CD4-positive, alpha-beta T cell treated with Interferon gamma for 1 hour (primary cell): ENCODE measurements around the gene NIP7.

Experiments
- DNase-seq: peaks from one replicate; pipeline ENCODE4 v3.0.0-alpha.2; 2020

Gene NIP7

DNA sequence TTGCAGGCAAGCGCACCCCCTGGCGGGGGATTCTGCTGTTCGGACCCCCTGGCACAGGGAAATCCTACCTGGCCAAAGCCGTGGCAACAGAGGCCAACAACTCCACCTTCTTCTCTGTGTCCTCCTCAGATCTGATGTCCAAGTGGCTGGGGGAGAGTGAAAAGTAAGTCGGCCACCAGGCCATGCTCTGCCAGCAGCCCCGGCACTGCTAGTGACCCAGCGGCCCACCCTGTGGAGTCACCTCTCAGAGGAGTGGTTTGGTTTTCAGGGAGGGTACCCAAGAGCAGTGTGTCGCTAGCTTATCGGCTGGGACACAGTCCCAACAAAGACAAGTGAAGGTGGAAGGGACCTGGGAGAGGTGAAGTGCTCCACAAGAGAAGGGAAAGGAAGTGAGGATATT is 20.2 kb upstream of the NIP7 start:
- DNase-seq = no peak

DNA sequence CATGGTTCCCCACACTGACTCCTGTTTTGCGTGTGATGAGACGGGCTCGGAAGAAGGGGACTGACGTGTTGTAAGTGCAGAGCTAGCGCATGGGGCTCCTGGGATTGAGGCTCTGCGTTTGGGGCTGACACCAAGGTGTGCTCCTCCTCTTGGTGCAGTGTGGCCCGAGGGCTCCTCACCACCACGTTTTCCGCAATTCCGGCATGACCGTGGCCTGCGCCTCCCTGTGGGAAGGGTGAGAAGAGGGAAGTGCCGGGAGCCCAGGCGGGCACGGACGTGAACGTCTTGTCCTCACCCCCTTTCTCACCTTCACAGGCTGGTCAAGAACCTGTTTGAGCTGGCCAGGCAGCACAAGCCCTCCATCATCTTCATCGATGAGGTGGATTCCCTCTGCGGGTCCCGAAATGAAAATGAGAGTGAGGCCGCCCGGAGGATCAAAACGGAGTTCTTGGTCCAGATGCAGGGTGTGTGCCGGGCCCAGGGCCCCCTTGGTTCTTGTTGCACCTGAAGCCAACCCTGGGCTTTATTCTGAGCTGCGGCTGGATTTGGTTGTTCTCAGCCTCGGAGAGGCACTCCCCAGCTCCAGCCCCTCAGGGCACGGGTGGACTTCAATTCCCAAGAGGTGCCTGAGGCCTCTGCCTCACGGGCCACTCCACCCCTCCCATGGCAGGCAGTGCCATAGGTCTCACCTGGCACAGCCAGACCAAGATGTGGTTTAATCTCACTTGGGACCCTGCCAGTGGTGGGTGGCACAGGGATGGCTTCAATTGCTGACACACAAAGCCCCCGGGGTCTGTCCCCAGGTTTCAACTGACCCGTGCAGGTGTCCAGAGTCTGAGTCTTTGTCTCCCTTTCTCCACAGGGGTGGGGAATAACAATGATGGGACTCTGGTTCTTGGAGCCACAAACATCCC is 19.5 kb upstream of the NIP7 start:
- no peak for DNase-seq

DNA sequence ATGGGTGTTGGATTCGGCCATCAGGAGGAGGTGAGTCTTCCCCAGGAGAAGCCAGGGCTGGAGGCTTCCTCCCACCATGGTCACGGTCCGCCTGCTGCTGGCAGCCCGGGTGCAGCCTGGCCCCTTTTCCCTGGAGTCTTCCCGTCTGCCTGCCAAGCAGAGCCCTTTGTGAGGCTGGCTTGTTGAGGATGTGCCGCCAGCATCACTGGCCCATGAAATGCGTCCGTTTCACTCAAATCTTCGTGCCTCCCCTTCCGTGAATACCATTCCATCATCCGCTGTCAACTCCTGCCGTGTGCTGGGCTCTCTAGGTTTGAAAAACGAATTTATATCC is 18.9 kb upstream of the NIP7 start:
- no peak for DNase-seq

DNA sequence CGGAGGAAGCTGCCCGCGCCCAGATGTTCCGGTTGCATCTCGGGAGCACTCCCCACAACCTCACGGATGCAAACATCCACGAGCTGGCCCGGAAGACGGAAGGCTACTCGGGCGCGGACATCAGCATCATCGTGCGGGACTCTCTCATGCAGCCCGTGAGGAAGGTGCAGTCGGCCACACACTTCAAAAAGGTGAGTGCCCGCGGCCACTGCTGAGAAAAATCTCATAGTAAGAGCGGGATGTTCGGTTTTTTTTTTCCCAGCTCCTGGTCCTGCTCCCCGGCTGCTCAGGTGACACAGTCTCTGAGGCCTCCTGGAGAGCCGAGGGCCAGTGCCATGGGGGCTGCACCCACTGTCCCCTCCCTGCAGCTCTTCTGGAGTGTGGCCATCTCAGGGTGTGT is 18.5 kb upstream of the NIP7 start:
- DNase-seq = no peak

DNA sequence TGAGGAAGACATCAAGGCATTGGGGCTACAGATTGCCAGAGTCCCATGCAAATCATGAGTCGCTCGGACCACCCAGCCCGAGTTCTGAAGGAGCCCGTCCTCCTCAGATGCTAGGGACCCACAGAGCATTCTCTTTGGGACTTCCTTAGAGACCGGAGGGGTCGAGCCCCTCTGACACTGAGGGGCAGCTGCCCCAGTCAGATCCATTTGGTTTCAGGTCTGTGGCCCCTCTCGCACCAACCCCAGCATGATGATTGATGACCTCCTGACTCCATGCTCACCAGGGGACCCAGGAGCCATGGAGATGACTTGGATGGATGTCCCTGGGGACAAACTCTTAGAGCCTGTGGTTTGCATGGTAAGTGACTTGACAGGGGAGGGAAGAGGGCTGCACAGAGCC is 17.2 kb upstream of the NIP7 start:
- DNase-seq = no peak

DNA sequence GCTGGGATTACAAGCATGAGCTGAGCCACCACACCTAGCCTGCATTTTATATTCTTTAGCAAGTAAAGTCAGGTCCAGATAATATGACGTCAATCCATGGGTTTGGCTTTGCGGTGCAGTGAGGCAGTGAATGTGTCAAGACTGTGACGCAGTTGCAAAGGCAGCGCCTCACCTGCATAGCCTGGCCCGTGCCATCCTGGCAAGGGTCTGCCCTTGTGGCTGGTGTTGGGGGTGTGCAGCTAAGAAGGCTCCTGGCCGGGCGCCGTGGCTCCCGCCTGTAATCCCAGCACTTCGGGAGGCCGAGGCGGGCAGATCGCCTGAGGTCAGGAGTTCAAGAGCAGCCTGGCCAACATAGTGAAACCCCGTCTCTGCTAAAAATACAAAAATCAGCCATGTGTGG is 16.2 kb upstream of the NIP7 start:
- DNase-seq = no peak

DNA sequence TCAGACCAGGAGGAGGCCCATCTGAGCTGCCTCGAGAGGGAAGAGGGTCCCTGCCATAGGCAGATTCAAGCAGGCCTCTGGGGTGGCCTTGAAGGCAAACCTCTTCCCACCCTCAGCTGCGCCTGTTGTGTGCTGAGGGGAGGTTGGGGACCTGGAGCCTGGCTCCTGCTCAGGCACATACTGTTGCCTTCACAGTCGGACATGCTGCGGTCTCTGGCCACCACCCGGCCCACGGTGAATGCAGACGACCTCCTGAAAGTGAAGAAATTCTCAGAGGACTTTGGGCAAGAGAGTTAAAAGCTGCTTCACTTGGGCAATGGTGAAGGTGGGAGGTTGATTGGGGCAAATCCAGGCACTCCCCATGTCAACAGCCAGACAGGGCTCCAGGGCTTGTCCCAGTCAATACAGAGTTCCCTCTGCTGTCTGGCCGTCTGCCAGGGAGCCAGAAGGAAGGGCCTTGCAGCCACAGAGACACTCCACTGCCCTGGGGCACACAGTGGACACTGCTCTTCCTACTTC is 15.5 kb upstream of the NIP7 start:
- DNase-seq = no peak

DNA sequence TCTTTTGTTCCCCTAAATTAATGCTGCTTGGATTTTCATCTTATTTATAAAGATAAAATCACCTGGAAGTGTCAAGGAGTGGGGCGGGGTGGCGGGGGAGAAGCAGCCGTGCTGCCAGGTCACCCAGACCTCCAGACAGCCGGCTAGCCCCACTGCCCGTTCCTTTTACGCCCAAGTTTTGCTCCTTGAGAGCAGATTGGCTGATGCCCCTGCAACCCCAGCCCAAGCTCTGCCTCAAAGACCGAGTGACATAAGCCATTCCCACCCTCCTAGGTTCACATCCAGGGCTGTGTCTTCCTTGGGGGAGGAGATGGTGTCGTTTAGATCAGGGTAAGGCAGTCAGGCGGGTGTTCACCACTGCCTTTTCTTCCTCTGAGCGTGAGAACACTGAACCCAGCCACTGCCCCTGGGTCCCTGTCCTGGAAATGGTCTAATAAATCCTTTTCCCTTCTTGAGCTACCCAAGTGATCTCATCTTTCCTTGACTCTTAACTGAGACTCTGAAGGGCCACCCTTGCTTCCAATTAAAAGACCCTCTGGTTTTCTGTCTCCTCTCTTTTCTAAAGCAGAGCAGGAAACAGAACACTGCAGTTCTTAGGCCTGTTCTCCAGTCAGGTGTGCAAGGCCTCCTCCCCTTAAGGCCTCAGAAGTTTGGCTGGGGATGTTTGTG is 14.9 kb upstream of the NIP7 start:
- DNase-seq = no peak

DNA sequence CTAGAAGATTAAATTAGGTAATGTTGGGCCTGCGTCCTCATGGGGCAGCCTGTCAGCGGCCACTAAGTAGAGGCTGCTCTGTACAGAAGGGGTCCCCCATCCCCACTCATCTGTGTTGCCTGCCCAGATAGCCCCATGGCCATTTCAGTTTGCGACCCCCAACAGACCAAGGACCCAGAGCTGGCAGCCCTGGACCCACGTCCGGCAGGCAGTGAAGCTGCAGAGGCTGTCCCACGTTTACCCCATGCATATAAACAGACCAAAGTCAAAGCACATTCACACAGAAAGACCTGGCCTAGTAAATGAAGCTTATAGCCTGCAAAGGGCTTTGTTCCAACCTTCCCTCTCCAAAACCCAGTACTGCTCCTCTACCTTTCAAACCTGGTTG is 13.8 kb upstream of the NIP7 start:
- DNase-seq = no peak

DNA sequence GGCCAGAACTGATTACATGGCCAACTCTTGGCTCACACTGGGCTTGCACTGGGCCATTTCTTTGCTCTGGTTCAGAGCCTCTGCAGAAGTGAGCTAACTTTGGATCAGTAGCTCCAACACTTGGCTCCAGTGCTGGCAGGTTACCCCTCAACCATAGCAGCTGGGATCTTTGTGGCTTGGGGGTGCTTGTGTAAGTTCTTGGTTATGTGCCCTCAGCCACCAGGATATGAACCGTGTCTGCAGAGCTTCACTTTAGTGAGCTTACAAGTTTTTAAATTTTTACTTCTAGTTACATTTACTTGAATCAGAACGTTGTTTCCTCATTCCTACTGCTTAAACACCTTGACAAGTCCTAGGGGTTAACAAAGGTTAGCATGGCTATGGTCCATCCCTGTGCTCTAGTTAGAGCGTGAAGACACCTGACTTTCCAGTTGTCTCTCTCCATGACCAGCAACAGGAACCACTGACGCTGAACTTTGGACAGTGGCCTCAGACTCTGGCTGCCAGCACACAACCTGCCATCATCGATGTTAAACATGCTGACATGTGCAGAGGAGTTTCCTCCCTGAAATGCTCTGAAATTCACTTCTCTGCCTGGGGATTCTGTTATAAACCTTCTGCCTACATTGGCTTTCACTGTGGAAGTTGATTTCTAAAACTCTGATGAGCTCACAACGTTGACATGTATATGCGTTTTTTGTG is 13.2 kb upstream of the NIP7 start:
- DNase-seq = no peak

DNA sequence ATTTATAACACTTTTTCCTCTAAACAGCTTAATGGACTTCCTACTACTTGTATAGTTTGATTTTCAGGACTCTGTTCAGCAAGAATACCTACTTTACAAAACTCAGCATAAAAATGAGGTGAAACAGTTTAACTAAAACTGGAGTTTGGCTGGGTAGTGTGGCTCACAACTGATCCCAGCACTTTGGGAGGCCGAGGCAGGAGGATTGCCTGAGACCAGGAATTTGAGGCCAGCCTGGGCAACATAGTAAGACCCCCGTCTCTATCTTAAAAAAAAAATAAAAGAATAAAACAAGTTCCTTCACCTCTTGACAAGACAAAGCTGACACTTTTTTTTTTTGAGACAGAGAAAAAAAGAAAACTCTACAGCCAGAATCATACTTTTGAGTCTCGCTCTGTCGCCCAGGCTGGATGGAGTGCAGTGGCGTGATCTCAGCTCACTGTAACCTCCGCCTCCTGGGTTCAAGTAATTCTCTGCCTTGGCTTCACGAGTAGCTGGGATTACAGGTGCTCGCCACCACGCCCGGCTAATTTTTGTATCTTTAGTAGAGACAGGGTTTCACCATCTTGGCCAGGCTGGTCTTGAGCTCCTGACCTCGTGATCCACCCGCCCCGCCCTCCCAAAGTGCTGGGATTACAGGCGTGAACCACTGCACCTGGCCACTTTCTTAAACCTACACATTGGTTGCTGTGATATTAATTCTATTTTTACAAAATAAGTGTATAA is 11.8 kb upstream of the NIP7 start:
- DNase-seq = no peak

DNA sequence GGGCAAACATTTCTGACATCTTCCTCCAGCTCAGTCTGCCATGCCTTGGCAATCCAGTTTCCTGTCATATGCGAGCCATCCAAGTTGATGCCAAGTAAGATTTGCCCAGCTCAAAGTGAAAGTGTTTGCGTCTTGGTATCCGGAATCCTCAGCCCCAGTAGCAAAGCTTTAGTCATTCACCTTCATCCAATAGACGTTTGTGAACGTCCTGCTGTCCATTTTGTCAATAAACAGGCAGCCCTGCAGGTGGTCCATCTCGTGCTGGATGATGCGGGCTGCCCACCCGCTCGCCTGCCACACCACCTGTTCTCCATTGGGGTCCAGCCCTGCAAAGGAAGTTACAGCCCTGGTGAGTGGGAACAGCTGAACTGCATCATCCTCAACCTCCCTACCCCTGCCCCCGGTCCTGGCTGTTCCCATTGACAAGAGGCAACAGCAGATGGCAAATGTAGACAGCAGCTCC is 10.7 kb upstream of the NIP7 start:
- no peak for DNase-seq

DNA sequence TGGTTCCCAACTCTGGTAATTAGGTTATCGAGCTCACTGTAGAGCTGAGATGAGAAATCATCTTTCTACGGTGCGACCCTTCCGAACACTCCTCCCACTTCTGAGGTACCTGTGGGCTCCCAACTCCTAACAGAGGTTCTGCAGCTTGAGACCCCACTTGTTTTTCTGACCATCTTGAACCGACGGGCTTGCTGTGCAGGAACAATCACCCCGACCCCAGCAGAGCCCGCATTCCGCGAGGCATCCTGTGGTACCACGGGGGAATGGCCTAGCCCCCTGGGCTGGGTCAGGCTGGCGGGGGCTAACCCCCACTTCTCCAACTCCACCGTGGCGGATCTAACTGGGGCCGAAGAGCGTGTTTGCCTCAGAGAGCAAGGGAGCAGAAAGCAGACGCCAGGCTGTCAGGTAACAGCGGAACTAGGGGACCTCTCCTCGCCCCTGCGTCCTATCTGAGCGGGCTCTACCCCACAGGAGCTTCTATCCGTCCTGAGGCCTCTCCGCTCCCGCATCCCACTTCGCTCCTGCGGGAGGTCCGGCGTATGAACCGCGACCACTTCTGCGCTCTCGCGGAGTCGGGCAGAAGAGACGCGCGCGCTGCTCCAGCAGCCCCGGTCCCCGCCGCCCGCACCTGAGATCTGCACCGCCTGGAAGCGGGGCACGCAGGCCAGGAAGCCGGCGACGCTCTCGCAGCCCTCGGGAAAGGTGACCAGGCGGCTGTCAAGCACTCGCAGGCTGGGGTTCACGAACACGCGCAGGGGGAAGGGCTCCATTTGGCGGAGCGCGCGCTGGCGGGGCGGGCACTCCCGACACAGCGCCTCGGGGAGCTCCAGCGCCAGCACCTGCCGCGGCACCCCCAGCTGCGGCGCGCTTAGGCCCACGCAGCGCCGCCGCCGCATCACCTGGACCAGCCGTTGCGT is 9.9 kb upstream of the NIP7 start:
- DNase-seq = no peak

DNA sequence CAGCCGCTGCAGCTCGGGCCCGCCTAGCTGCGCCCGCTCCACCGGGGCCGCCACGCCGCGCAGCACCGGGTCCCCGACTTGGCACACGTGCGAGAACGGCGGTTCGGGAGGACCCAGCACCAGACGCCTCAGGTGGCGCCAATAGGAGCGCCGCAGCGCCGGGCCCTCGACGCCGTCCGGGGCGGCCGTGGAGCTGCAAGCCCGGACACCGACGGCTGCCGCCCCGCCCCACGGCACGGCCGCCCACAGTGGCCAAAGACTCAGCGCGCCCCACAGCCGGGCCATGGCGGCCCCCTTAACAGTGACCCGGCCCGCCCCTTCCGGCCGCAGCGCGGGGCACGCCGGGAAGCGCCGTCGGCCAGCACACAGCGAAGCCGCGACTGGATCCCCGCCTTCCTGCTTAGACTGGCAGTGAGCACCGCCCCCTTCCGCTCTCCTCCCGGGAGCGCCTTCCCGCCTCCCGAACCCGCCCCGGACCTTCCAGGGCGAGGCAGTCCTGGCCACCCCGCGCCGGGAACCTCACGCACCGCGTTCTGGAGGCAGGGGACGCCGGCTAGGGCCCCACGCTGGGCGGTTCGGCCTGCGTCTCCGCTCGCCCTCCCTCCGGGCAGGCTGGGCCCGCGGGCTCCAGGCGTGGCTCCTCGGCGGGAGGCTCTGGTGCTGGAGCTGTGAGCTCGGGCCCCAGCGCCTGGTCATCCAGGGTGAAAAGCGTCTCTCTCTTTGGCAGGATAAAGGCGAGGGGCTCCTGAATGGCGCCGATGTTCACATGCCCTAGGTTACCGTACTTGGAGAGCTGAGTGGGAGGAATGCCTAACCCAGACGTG is 9.1 kb upstream of the NIP7 start, which contains the start of gene PDF:
PDF (minus strand) TSS at position 303 of the 824 bp plus-strand sequence; CDS start at position 285, 18 bp downstream.
- peak; percentile 70 for DNase-seq

DNA sequence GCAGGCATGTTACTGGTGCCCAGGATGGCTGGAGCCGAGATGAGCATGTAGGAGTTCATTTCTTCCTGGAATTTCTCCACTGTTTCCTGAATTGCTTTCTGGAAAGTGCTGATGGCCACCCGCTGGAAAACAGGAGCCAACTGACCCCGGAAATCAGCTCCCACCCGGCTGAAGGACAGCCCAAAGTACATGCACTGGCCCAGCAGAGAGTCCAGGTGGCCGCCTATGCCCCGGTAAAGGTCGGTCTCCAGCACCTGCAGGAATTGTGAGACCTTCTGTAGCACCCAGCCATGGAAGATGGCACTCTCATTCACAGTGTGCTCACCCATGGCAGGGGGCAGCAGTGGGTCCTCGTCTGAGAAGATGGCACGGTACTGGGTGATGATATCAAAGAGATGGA is 4.9 kb upstream of the NIP7 start:
- no peak for DNase-seq

DNA sequence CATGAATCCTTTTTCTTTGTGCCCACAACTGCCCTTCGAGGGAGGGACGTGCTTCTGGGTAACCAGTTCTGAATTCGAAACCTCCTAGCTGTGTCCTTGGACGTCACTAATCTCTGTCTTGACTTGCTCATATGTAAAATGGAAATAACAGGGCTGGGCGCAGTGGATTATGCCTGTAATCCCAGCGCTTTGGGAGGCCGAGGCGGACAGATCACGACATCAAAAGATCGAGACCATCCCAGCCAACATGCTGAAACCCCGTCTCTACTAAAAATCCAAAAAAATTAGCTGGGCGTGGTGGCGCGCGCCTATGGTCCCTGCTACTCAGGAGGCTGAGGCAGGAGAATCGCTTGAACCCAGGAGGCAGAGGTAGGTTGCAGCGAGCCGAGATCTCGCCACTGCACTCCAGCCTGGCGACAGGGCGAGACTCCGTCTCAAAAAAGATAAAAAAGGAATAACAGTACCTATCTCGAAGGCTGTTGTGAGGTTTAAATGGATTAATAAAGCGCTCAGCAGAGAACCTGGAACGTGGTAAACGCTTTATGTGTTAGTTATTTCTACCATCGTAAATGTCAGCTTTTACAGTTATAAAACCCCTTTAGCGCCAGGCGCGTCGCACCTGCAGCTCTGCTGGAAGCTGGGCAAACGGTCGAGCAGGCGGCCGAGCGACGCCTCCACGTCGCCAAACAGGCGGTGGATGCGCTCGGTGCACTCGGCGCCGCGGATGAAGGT is 849 bp upstream of the NIP7 start:
- no peak for DNase-seq

DNA sequence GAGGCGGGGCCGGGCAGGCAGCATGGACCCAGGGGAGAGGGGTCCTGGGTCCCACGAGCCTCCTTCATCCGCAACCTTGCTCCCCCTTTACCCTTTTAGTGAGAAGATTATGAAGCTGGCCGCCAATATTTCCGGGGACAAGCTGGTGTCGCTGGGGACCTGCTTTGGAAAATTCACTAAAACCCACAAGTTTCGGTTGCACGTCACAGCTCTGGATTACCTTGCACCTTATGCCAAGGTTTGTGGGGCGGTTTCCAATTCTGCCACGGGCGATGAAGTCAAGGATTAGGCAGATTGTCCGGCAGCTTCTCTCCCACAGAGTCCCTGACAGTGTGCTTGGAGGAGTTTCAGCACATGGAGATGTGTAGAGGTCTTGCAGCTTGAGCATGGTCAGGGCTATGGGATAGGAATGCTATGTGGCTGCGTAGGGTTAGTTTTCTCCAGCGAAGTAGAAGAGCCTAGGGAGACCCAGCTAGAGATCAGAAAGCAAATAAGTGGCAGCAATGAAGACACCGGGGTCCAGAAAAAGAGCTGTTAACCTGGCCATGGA is 598 bp downstream of the NIP7 start:
- DNase-seq = no peak

DNA sequence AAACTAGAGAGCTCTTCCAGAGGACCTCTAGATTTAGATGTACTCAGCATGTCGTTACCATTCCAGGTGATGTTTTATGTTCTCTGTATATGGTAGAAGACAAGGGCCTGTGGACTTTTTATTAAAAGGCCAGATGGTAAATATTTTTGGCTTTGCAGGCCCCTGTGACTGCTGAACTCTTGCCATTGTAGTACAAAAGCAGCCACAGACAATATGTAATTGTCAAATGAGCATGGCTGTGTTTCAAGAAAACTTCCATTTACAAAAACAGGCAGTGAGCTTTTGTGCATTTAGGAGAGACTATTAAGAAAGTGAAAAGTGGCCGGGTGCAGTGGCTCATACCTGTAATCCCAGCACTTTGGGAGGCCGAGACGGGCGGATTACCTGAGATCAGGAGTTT is 4.6 kb downstream of the NIP7 start:
- DNase-seq = no peak

DNA sequence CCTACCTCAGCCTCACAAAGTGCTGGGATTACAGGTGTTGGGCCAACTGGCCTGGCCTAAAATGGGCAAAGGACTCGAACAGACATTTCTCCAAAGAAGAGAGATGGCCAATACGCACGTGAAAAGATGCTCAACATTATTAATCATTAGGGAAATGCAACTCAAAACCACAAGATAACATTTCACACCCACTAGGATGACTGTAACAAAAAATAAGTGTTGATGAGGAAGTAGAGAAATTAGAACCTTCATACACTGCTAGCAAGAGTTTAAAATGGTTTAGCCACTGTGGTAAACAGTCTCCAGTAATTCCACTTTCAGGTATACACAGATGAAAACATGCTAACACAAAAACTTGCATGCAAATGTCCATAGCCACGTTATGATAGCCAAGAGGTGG is 6.4 kb downstream of the NIP7 start:
- no peak for DNase-seq

DNA sequence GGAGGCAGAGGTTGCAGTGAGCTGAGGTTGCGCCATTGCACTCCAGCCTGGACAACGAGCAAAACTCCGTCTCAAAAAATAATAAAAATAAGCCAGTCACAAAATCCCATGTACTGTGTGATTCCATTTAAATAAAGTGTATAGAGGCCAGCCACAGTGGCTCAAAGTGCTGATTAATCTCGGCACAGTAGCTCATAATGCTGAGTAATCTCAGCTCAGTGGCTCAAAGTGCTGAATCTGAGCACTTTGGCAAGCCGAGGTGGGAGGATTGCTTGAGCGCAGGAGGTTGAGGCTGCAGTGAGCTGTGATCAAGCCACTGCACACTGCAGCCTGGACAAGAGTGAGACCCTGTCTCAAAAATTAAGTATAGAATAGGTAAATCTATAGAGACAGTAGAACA is 7.1 kb downstream of the NIP7 start:
- no peak for DNase-seq
